Kasumi-1 (cell line): ENCODE data around the gene COL26A1.
A peak's percentile ranks its signal among the peaks of the same experiment; 100 is the strongest.
"Not testable (repeated sequence)": the region's sequence is repeated elsewhere in the genome, so short reads cannot be mapped to it uniquely, and the experiment has no call there.

Experiments
- DNase-seq, 2 experiments: peaks; one replicate each; lab custom pipeline; 2025; lab: John Stamatoyannopoulos, UW

Gene COL26A1

DNA sequence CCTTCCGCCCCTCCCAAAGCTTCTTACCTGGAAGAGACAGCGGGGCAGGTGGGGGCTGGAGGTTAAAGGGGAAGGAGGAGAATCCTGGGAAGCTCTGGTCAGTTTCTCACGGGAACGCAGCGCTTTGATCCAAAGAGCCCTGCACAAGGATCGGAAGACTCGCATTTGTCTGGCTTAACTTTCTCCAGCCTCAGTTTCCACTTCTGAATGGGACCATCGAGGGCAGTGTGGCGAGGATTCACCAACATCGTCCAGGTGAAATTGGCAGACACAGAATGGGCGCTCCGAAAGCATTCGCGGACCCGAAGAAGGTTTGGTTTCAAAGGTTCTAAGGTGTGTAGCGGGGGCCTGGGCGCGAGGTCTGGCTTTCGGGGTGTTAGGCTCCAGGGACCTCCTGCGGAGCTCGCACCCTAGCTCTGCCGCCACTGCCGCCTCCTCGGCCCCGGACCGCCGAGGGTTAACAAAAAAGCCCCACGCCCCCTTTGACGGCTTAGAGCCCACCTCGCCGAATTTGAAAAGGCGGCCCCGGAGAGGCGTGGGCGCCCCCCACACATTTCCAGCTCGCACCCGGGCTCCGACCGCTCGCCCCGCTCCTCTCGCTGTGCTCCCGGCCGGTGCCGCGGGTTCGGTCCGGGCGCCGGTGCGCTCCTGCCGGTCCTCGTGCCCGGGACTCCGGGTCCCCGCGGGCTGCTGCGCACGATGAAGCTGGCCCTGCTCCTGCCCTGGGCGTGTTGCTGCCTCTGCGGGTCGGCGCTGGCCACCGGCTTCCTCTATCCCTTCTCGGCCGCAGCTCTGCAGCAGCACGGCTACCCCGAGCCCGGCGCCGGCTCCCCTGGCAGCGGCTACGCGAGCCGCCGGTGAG, at the start of gene COL26A1:
COL26A1 (plus strand) TSS at position 542 of the 862 bp plus-strand sequence; CDS start at position 700, 158 bp downstream.
- peak in 1 of 2 experiments; percentile 4 for DNase-seq

DNA sequence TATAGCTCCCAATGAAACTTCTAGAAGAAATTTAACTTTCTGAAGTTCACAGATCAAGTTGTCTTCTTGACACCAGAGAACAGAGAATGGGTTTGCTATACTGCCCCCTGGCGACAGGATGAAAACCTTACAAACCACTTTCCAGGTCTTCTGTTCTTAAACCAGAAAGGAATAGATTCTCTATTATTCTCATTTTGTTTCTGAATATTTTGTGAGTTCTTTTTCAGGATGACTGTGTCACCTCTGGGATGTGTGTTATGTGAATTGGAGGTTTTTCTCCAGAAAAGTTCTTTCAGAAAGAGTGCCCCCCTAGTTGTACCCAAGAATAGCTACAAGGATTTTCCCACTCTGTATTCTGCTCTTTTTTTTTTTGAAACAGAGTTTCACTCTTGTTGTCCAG, 47.3 kb upstream of the COL26A1 start:
- peak; percentile 46 to 51 for DNase-seq

DNA sequence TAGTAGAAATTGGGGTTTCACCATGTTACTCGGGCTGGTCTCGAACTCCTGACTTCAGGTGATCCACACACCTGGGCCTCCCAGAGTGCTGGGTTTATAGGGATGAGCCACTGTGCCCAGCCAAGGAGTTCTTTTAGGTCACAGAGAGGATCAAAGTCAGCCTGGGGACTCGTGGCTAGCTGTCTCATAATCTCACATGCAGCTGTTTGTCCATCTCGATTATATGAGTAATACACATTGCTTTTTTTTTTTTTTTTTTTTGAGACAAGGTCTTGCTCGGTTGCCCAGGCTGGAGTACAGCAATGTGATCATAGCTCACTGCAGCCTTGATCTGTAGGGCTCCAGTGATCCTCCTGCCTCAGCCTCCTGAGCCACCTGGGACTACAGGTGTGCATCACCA, 43.3 kb upstream of the COL26A1 start:
- DNase-seq = no peak

DNA sequence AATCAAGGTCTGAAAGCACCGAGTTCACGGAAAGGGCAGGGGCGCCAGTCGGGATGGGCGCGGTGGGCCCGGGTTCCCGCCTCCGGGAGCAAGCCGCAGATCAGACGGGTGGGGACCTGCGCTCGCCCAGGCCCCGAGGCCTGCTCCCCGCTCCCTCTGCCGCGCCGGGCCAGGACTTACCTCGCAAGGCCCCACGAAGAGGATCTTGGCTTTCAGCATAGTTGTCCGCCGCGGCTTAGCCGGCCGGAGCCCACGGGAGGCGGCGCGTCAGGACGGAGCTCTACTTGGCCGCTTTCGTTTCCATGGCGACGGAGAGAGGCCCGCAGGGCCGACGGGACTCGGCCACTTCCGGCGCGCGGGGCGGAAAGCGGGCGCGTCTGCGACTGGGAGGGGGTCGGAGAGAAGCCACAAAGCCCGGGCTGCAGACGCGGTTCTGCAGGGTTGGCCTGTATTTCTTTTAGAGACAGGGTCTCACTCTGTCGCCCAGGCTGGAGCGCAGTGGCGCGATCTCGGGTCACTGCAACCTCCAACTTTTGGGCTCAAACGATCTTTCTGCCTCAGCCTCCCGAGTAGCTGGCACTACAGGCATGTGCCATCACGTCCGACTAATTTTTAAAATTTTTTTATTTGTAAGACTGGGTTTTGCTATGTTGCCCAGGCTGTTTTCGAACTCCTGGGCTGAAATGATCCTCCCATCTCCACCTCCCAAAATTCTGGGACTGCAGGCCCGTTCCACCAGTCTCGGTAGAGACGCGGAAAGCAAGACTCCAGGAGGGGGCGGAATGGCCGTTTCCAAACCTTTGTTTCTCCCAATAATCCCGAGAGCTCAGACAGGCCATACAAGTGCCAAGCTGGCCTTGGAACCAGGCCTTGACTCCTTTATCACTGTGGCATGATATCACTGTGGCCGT, 40.9 kb upstream of the COL26A1 start, which contains the start of gene IFT22:
IFT22 (minus strand) TSS at position 322 of the 911 bp plus-strand sequence; CDS start at position 219, 103 bp downstream.
- DNase-seq = peak; percentile 73 to 74

DNA sequence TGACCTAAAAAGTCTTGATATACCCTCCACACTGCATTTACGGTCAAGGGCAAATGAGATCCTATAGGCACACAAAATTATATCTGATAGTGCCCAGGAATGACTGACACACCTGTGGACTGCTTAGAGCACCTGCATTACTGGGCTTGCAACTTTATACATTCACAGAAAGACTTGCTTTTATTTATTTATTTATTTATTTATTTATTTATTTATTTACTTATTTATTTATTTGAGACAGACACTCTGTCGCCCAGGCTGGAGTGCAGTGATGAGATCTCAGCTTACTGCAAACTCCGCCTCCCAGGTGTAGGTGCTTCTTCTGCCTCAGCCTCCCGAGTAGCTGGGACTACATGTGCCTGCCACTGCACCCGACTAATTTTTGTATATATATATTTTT, 34.5 kb upstream of the COL26A1 start:
- DNase-seq = no peak

DNA sequence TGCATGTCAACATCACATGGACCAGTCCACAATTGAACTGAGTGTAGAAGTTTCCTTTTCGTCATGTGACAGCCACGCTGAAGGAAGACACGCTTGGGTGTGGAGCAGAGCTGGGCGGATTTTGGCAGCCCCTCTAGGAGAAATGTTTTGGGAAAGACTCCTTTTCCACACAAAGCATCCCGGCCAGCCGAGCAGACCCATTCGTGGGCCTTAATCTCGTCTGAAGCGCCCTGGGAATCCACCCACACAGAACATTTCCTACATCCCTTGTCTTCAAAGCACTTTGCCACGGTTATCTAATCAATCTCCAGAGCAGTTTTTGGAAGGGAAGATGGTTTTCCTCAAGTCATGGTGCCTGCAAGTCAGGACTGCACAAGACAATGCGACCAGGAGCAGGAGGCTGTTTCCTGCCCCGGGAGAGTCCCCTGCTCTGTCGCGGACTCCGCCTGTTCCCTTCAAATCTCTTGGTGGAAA, 32.6 kb upstream of the COL26A1 start:
- no peak for DNase-seq

DNA sequence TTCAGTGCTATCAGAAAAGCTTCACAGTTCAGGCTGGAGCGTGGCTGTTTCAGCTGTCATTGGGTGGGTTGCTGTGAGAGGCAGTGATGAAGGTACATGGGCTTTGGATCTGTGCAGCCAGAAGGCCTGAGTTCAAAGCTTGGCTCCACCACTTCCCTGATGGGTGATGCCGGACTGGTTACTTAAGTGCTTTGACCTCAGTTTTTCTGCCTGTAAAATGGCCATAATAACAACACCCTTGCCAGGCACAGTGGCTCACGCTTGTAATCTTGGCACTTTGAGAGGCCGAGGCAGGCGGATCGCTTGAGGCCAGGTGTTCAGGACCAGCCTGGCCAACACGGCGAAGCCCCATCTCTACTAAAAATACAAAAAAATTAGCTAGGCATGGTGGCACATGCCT, 30.6 kb upstream of the COL26A1 start:
- DNase-seq = no peak

DNA sequence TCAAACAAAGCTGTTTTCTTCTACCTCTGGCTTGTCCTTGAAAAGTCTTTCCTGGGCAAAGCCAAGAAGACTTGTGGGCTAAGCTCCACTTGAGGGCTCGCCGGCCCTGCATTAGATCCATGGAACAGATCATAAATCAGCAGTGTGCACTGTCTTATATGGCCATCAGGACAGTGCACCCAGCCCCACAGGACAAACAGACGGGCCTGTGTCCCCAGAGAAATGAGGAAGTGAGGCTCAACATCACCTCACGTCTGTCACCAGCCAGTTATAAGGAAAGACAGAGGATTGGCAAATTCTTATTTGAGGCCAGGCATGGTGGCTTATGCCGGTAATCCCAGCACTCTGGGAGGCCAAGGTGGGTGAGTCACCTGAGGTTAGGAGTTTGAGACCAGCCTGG, 28.8 kb upstream of the COL26A1 start:
- DNase-seq = peak; percentile 20 to 22

DNA sequence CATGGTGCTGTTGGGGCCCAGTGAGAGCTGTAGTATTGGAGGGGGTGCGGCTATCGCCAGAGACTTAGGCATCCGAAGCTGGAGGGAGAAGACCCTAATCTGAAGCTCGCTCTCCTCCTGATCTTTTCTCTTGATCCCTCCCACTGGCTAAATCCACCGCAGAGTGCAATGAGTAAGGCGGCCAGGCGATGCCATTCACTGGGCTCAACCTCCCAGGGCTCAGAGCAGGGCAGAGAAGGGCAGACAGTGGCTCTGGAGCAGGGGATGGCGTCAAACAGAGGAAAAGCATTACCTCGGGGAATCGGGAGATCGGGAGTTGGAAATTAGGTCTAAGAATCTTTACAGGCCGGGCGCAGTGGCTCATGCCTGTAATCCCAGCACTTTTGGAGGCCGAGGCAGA, 22.3 kb upstream of the COL26A1 start:
- no peak for DNase-seq

DNA sequence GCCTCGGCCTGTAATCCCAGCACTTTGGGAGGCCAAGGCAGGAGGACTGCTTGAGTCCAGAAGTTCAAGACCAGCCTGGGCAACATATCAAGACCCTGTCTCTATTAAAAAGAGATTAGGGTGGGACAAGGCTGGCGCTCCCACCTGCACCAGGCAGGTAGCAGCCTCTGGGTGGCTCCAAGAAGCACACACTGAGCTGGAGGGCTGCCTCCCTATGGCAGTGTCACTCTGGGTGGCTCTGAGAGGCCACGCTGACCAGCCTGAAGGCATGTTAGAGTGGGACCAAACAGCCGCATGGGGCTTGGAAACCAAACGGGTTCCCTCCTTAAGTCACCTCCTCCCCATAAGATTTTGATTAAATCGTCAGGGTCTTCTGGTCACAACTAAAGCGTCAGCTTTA, 19.8 kb upstream of the COL26A1 start:
- no peak for DNase-seq

DNA sequence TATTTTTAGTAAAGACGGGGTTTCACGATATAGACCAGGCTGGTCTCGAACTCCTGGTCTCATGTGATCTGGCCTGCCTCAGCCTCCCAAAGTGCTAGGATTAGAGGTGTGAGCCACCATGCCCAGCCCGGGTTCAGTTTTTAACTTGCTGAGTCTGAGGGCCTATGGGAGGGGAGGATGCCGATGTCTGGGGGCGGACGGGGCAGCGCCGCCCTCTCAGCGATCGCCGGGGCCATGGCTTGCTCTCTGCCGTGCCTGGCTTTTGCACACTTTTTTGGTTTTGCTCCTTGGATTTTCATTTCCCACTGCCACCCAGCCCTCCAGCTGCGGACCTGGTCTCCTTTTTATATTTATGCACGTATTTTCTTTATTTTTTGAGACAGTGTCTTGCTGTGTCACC, 15.2 kb upstream of the COL26A1 start:
- DNase-seq = no peak

DNA sequence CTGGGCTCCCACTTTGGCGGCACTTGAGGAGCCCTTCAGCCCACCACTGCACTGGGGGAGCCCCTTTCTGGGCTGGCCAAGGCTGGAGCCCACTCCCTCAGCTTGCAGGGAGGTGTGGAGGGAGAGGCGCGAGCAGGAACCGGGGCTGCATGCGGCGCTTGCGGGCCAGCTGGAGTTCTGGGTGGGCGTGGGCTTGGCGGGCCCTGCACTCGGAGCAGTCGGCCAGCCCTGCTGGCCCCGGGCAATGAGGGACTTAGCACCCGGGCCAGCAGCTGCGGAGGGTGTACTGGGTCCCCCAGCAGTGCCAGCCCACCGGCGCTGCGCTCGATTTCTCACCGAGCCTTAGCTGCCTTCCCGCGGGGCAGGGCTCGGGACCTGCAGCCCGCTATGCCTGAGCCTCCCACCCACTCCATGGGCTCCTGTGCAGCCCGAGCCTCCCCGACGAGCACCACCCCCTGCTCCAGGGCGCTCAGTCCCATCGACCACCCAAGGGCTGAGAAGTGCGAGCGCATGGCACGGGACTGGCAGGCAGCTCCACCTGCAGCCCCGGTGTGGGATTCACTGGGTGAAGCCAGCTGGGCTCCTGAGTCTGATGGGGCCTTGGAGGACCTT, 14.1 kb upstream of the COL26A1 start:
- DNase-seq = not testable (repeated sequence)

DNA sequence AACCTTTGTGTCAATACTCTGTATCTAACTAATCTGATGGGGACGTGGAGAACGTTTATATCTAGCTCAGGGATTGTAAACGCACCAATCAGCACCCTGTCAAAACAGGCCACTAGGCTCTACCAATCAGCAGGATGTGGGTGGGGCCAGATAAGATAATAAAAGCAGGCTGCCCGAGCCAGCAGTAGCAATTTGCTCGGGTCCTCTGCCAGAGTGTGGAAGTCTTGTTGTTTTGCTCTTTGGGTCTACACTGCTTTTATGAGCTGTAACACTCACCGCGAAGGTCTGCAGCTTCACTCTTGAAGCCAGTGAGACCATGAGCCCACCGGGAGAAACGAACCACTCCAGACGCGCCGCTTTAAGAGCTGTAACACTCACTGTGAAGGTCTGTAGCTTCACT, 13.4 kb upstream of the COL26A1 start:
- not testable (repeated sequence) for DNase-seq

DNA sequence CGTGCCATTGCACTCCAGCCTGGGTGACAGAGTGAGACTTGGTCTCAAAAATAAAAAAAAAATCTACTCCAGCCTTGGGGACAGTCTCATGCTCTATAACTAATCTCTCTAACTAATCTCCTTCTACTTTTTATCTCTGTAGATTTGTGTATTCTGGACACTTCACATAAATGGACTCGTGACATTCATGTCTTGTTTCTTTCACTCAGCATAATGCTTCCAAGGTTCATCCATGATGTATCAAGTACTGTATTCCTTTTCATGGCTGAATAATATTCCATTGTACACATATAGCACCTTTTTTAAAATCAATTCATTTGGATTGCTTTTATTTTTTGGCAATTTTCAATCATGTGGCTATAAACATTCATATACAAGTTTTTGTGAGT, 9.8 kb upstream of the COL26A1 start:
- DNase-seq = no peak

DNA sequence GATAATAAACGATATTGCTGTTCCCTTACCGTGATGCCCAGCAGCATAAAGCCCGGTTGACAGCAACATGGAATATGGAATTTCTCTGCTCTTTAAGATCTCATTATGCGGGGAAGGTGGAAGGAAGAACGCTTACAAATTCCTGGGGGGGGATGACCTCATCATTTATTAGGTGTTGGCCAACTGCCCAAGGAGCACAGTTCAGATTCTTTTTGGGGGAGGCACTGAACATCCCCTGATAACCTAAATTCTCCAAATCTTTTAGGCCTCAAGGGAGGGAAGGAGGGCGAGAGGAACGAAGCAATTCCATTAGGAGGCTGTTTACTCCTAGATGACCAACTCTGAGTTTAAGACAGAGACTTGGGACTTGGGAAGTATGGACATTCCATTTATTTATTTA, 5.2 kb upstream of the COL26A1 start:
- DNase-seq = no peak

DNA sequence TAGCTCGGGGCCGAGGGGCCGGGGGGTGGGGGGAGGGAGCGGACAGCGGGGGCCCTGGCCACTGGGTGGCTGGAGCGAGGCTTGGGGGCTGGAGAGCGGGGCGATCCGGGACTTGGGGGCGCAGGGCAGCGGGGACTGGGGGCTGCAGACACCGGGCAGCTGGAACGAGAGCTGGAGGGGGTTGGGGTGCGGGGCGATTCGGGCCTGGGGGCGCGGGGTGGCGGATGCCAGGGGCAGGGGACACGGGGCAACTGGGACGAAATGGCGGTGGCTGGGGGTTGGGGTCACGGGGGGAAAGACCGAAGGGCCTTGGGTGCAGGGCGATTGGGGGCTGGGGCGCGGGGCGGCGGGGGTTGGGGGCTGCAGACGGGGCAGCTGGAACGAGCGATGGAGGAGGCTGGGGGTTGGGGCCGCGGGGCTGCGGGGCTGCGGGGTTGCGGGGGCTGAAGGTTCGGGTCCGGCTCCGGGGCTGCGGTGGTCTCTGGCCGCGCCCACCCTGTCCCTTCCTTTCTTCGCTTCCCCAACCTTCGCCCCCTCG, 590 bp downstream of the COL26A1 start:
- no peak for DNase-seq

DNA sequence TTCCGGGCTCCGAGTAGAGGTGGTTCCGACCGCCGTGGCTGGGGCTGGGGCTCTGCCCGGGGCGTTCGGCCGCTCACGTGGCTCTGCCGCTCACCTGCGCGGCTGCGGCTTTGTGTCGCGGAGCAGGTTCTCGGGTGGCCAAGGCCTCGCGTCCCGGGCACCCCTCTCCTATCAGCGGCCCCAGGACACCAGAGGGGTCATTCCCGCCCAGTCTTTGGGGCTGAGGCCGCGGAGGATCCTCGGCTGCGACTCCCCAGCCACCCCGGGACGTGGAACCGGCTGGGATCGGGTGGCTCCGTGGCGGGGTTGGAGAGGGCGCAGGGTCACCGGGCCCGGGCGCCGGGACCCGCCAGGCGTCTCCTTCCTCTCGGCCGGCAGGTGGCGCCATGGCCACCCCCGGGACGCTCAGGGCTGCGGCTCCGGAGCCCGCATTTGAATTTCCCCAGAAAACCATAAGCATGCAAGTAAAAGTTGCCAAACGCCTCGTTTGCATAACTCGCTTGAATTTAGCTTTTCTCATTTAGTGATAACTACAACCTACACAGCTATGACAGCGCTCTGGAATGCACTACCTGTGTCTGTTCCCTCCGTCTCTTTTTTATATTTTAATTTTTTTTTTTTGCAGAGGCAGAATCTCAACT, 1.2 kb downstream of the COL26A1 start:
- DNase-seq = peak; percentile 31 to 49

DNA sequence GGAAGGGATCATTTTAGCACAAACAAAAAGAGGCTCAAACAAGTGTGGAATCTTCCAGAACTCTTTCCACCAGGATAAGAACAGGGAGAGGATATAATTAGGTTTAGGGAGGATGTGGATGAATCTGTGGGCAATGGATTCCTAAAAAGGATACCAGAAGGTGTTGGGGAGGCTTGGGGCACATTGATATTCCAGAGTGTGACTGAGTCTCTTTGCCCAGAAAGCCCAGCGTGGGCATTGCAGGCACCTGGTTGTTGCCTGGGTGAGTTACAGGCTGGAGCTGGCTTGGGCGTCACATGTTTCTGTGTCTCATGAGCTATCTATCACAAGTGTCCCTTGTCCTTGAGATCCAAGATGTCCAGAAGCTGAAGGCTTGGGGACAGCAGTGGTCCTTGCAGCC, 3.3 kb downstream of the COL26A1 start:
- DNase-seq = no peak

DNA sequence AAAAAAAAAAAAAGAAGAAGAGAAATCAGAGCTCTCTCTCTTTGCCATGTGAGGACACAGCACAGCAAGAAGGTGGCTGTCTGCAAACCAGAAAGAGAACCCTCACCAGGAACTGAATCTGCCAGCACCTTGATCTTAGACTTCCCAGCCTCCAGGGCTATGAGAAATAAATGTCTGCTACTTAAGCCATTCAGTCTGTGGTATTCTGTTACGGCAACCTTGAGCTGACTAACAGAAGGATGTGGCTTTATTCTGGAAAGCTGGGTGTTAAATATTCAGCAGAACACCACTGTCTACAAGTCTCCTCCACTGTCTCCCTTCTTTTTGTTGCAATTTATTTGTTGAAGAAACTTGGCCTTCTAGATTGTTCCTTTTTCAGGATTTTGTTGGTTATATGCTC, 5.0 kb downstream of the COL26A1 start:
- DNase-seq = no peak

DNA sequence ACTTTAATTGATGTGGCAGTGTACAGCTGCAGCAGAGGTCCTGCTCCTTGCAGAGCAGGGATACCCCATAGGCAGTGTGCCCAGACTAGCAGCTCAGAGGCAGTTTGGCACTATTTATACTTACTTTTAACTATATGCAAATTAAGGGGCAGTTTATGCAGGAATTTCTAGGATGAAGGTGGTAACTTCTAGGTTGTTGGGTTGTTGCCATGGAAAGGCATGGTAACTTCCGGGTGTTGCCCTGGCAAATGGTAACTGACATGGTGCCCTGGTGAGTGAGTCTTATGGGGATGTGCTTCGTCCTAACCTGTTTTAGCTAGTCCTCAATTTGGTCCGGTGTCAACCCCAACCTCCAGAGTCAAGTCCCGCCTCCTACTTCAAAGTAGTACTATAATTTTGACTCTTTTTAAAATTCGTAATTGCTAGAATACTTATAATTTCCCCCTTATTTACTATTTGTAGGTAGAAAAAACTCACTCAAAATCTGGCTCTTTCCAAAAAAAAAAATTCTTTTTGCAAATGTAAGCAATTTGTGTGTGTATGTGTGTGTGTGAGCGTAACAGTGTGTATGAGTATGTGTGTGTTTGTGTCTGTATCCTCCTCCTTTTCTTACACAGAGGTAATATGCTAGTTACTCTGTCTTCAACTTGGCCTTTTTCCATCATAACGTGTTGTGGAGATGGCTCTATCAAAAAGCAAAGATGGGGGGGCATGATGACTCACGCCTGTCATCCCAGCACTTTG, 5.9 kb downstream of the COL26A1 start:
- no peak for DNase-seq

DNA sequence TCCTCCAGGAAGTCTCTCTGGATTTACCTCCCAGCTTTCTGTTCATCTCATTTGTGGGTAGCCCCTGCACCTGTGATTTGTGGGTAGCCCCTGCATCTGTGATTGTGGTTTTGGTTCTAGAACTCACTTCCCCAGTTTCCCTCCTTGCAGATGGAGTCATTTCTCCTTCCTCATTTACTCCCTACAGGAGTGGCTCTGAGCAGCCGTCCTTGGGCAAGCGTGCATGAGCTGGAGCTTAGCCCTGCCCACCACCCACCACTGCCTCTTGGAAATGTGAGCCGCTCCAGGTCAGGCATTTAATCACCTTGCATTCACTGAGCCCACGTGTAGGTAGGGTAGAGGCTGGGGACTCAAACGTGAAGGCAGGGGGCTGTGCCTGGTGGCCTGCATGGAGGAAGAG, 8.2 kb downstream of the COL26A1 start:
- DNase-seq = peak; percentile 8 to 16
